ENCODE data around the gene PTPRD.

GRCh38 chr9:8684978-8685708 lies 1927.7 kb downstream of the PTPRD start:
- TF ChIP-seq CTCF (conservative IDR thresholded peaks at IDR 0.05; ENCODE audit: low read depth in 2 of 2) (no peak), POLR2AphosphoS5 (IDR thresholded peaks at IDR 0.05; ENCODE audit: low read depth) (no peak)
